Mesodermal cell (in vitro differentiated cells): ENCODE results near the gene ADAMTSL2.

Source experiments
- H3K27ac ChIP-seq: 2 replicates; pipeline ENCODE4 v1.7.0; 2013; ENCODE audit warnings: mild to moderate bottlenecking, low read depth, low read length, moderate library complexity; ENCODE audit not compliant: severe bottlenecking
- H3K36me3 ChIP-seq: 2 replicates; pipeline ENCODE4 v1.7.1; 2013; ENCODE audit warnings: mild to moderate bottlenecking, low read length, moderate library complexity; ENCODE audit not compliant: control insufficient read depth, insufficient read depth
- H3K4me1 ChIP-seq: one replicate; pipeline ENCODE4 v1.7.1; 2013; ENCODE audit warnings: mild to moderate bottlenecking, low read length; ENCODE audit not compliant: insufficient read depth, control insufficient read depth, poor library complexity, severe bottlenecking
- H3K4me3 ChIP-seq: 2 replicates; pipeline ENCODE4 v1.7.0; 2013; ENCODE audit warnings: low read length, control low read depth, mild to moderate bottlenecking; ENCODE audit not compliant: insufficient read depth, poor library complexity, severe bottlenecking; ENCODE audit errors: extremely low read depth
- H3K9me3 ChIP-seq: 2 replicates; pipeline ENCODE4 v1.7.1; 2013; ENCODE audit warnings: mild to moderate bottlenecking, low read length, moderate library complexity; ENCODE audit not compliant: control insufficient read depth
- WGBS, 2 experiments: methylation state at CpG; one replicate each; pipeline ENCODE4 v1.1.5; 2013; ENCODE audit warnings: missing lambda C conversion rate in 2 of 2; ENCODE audit not compliant: insufficient coverage in 2 of 2; 5-methylcytosine and 5-hydroxymethylcytosine counted together

ADAMTSL2 gene

DNA sequence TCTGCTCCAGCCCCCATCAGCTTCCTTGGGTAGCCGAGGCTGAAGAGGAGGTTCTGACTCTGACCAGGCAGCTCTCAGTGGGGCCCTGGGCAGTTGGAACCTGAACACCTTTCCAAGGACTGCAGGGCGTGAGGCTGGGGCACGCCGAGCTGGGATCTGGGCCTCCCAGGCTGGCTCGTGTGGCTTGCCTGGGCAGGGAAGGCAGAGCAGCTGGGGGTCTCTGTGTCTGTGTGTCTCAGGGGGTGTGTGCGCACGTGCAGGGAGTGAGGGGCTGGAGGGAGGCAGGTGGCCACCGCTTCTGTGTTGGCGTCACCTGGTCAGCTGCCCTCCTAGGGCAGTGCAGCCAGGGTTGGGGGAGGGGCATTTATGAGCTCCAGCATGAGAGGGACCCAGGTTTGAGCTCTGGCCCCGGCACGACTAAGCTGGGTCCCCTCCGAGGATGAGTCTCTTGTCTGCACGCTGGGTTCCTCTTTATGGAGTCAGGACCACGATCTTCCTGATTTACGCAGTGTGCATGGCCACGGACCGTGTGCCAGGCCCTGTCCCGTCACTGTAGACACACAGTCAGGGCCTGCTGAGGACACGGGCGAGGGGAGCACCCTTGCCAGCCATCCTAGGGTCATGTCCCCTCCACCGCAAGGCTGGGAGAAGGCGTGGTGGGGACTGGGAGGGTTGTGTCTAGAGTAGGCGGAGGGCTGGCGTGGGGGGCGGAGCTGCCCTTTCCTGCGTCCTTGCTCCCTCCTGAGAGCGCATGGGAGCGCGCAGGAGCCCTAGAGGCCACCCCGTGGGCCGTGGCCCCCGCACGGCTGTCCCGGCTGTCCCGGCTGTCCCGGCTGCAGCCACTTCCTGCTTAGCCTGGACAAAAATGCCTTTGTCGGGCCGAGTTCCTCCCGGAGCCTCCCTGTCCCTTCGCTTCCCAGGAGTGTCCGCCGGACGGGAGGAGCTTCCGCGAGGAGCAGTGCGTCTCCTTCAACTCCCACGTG is 4.6 kb downstream of the ADAMTSL2 start:
- Histone ChIP-seq H3K9me3 (no peaks in the 10 kb centered on the region), H3K4me1 (peaks cover 36% of the 10 kb centered on the region), H3K4me3 (no peak overlapping the region), H3K36me3 (peaks cover 66% of the 10 kb centered on the region), H3K27ac (peak overlapping the region; percentile 29)
- 81 to 83% methylated on average over 35 to 47 of the region's 47 CpGs for WGBS, 2 experiments

DNA sequence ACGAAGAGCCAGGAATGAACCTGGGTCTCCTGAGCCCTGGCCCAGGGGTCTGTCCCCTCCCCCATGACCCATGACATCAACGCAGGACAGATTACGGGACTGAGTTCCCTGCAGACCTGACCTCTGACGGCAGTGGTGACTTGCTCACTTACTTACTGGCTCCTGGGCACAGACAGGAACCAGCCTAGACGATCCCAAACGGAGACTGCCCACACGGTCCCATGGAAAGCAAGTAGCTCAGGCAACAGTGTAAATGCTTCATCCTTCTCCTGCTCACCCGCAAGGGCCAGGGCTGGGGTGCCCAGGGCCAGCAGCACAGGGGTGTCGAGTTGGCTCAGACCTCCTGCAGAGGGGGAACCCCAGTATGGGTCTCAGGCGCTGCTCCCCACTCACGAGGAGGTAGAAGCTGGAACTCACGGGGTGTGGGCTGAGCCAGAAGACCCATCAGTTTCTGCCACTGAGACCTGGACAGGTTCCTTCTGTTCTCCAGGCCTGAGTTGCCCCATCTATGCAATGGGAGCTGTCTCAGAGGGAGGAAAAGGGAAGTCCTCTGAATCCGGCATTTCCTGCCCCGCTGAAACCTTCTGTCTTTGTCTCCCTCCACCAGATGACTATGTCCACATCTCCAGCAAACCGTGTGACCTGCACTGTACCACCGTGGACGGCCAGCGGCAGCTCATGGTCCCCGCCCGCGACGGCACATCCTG is 5.6 kb downstream of the ADAMTSL2 start:
- Histone ChIP-seq H3K9me3 (no peaks in the 10 kb centered on the region), H3K4me1 (peaks cover 38% of the 10 kb centered on the region), H3K36me3 (peaks cover 75% of the 10 kb centered on the region), H3K27ac (peak overlapping the region; percentile 29), H3K4me3 (no peak overlapping the region)
- 87 to 88% methylated on average over 16 to 22 of the region's 22 CpGs for WGBS, 2 experiments

DNA sequence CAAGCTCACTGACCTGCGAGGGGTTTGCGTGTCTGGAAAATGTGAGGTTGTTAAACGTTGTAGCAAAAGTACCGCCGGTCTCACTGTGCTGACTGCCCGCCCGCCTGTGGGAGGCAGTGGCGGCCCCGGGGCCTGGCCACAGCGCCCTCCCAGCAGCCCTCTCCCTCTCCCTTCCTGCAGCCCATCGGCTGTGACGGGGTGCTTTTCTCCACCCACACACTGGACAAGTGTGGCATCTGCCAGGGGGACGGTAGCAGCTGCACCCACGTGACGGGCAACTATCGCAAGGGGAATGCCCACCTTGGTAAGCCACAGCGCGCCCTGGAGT is 6.2 kb downstream of the ADAMTSL2 start:
- no peak overlapping the region for H3K4me3 ChIP-seq
- WGBS, 2 experiments = 84 to 88% methylated on average over 16 to 18 of the region's 18 CpGs
- H3K9me3 ChIP-seq = no peaks in the 10 kb centered on the region
- peaks cover 40% of the 10 kb centered on the region for H3K4me1 ChIP-seq
- H3K36me3 ChIP-seq = peaks cover 80% of the 10 kb centered on the region
- H3K27ac ChIP-seq = no peak overlapping the region

DNA sequence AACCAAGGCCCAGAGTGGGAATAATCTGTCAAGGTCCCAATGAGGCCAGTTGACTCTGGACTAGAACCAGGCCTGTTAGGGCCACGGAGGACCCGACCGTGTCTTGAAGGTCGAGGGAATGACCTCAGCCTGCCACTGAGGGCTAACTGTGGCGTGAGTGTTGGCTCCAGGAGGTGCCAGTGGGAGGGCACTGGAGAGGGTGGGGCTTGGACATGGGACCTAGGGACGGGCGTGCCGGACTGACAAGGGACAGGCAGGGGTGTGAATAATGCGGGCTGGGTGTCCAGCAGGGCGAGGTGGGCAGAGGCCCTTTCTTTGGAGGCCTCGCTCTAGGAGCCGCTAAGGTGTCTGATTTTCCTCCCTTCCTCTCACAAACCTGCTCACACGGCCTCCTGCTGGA is 7.5 kb downstream of the ADAMTSL2 start:
- Histone ChIP-seq H3K36me3 (peaks cover 83% of the 10 kb centered on the region), H3K9me3 (no peaks in the 10 kb centered on the region), H3K4me3 (no peak overlapping the region), H3K27ac (no peak overlapping the region), H3K4me1 (peaks cover 37% of the 10 kb centered on the region)
- 82 to 92% methylated on average over 5 to 7 of the region's 13 CpGs for WGBS, 2 experiments

DNA sequence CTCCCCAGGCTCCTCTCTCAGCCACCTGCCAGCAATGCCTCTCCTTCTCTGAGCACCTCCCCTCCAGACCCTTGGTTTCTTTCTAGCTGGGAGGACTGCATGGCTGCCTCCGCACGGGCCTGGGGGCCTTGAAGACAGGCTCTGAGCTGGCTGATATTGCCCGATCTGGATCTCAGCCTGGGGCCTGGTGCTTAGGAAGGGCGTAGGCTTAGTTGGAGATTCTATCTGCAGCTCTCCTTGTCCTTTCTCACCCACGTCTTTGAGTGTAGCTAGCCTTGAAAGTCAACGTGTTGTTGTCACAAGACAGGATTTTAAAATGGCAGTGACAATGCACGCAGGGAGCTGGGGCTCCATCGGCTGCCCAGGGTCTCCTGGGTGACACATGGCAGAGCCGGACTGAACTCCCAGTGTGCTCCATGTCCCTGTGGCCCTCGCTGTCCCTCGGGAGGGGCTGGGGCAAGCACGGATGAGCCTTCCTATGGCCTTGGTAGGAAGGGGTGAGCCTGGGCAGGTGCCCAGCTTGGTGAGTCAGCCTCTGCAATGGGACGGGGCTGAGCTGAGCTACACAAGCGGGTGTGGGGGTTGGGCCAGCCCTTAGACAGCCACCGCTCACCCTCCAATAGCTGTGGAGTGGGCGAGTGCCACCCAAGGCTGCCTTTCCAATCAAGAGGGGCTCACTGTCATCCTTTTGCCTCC is 9.4 kb downstream of the ADAMTSL2 start:
- 85 to 89% methylated on average over 15 to 16 of the region's 16 CpGs for WGBS, 2 experiments
- Histone ChIP-seq H3K4me3 (no peak overlapping the region), H3K9me3 (no peaks in the 10 kb centered on the region), H3K27ac (no peak overlapping the region), H3K36me3 (peaks cover 83% of the 10 kb centered on the region), H3K4me1 (peaks cover 29% of the 10 kb centered on the region)

DNA sequence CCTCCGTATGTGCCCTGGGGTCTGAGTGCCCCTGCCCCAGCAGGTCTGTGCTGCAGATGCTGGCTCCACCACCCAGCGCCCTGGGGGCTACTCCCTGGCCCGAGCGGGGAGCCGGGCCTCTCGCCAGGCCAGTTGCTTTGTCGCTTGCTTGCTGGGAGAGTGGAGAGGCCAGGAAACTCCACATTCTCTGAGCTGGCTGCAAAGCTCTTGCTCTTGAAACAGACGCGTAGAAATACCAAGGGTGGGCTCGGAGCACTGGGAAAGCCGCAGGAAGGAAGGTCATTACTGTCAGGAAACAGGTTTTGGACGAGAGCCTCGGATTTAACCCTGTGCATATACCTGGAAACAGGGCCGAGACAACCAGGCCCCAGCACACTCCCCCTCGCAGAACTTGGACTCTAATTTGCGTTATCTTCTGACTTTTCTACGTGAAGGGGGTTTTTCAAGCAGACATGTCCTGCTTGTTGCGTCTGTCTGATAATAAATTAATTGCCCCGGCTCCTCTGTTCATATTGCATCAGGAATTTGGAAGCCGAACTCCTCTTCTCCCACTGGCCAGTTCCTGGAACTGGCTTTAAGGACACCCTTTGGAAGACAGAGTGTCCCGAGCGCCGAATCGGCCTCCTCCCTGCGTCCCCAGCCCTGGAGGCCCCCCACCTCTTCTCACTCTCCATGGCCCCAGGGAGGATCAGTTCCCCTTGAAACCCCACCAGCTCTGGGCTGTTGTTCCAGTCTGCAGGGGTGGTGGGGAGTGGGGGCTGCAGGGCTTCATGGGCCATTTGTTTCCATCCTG is 11.2 kb downstream of the ADAMTSL2 start:
- Histone ChIP-seq H3K27ac (no peak overlapping the region), H3K36me3 (peaks cover 83% of the 10 kb centered on the region), H3K4me3 (no peak overlapping the region), H3K4me1 (peaks cover 15% of the 10 kb centered on the region), H3K9me3 (no peaks in the 10 kb centered on the region)
- 90% methylated on average over 20 to 23 of the region's 25 CpGs for WGBS, 2 experiments

DNA sequence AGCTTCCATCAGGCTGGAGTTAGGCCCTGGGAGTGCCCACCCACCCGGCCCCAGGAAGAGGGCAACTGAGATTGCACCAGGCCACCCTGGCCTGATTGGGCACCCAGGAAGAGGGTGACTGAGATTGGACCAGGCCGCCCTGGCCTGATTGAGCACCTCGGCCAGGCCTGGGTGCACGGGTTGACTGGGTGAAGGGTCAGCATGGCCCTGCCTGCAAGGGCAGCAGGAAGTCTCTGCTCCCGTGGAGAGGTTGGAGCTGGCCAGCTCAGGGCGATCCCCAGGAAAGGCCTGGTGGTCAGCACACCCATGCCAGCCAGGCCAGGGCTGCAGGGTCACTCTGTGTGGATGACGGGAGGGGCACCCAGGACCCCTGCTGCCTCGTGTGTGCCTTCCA is 11.8 kb downstream of the ADAMTSL2 start:
- 78 to 88% methylated on average over 4 to 8 of the region's 8 CpGs for WGBS, 2 experiments
- H3K27ac ChIP-seq = no peak overlapping the region
- H3K4me3 ChIP-seq = no peak overlapping the region
- H3K36me3 ChIP-seq = peaks cover 83% of the 10 kb centered on the region
- H3K9me3 ChIP-seq = no peaks in the 10 kb centered on the region
- H3K4me1 ChIP-seq = peaks cover 15% of the 10 kb centered on the region

DNA sequence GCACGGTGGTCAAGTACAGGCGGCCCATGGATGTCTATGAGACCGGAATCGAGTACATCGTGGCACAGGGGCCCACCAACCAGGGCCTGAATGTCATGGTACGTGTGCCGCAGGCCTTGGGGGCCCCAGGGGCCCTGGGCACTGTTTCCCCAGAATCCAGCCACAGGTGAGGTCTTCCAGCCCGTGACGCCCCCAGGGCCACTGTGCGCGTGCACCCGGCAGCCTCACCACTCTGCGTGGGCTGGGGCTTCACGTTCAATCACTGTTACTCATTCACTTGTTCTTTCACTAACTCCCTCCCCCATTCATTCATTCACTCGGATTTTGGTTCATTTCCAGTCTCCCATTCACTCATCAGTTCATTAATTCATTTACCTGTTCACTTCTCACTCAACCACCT is 12.6 kb downstream of the ADAMTSL2 start:
- Histone ChIP-seq H3K4me1 (peaks cover 15% of the 10 kb centered on the region), H3K27ac (no peak overlapping the region), H3K9me3 (no peaks in the 10 kb centered on the region), H3K36me3 (peaks cover 79% of the 10 kb centered on the region), H3K4me3 (no peak overlapping the region)
- 88 to 91% methylated on average over 15 of the region's 15 CpGs for WGBS, 2 experiments

DNA sequence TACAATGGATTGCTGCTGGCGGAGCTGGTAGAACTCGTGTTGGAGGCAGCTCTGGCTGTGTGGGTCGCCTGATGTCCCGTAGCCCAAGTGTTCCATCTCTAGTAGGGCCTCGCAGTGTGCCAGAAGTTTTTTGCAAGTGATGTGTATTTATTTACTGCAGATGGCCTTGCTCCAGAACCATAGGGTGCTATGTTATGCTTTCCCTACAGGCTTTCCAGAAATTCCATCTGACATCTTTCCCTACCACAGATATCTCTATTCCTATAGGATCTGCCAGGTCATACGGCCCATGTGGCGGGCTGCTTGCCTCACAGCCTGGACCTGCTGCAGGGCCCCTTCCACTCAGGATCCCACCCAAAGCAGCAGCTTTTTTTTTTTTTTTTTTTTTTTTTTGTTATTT is 16.9 kb downstream of the ADAMTSL2 start:
- H3K36me3 ChIP-seq = peaks cover 77% of the 10 kb centered on the region
- 81% methylated on average over 4 of the region's 7 CpGs; no CpG with 5 or more reads in 1 of the 2 experiments for WGBS, 2 experiments
- H3K4me1 ChIP-seq = peaks cover 18% of the 10 kb centered on the region
- H3K4me3 ChIP-seq = no peak overlapping the region
- no peak overlapping the region for H3K27ac ChIP-seq
- H3K9me3 ChIP-seq = no peaks in the 10 kb centered on the region

DNA sequence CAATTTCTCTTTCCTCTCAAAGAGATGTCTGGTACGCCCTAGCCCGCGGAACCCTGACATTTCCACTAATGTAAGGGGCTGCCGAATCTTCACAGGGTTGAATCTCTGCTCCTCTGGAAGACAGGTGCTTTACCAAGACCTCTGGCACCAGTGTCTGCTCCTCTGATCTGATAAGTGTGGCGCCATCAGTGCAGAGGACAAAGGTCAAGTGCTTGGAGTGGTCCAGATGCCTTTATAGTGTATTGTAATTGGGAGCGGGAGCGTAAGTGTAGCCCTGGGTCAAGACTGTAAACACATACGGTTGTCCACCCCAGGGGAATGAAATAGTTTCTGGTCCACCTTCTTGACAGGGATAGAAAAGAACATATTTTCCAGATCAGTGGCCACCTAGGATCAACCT is 17.7 kb downstream of the ADAMTSL2 start:
- Histone ChIP-seq H3K4me1 (peaks cover 24% of the 10 kb centered on the region), H3K4me3 (no peak overlapping the region), H3K36me3 (peaks cover 72% of the 10 kb centered on the region), H3K9me3 (no peaks in the 10 kb centered on the region), H3K27ac (no peak overlapping the region)
- WGBS, 2 experiments = 95 to 99% methylated on average over 4 to 8 of the region's 8 CpGs
